Measurements from ENCODE around the gene PROK1. TPM values are rescaled to one million over a fixed set of nuclear protein-coding genes. Genes with fewer than 3 reads are reported as not detected.

PROK1 gene
- total and polyA plus RNA-seq, 5 experiments from 2014 or later: not detected

- POLR2A ChIA-PET: no interaction called here
- H3K4me3 Mint-ChIP-seq: no peak overlapping the region
- H3K36me3 Mint-ChIP-seq: no peaks in the 10 kb centered on the region
- ATAC-seq (no peak), DNase-seq (no peak)
- H3K9me3 Mint-ChIP-seq: no peaks in the 10 kb centered on the region
- peaks cover 2 to 41% (median 10%) of the 10 kb centered on the region in 5 donors for H3K27me3 Mint-ChIP-seq
- no peak overlapping the region for H3K27ac Mint-ChIP-seq
- peaks cover 0 to 4% (median 3%) of the 10 kb centered on the region in 4 donors for H3K4me1 Mint-ChIP-seq
Measured at GRCh38 chr1:110488161-110488560, 37.2 kb downstream of the PROK1 start.

- no peaks in the 10 kb centered on the region for H3K4me1 Mint-ChIP-seq
- peak overlapping the region in 1 of 10 donors; percentile 13 for H3K27ac Mint-ChIP-seq
- H3K4me3 Mint-ChIP-seq: no peak overlapping the region
- no peaks in the 10 kb centered on the region for H3K36me3 Mint-ChIP-seq
- no peak for ATAC-seq
- peaks cover 1 to 34% (median 10%) of the 10 kb centered on the region in 5 donors for H3K27me3 Mint-ChIP-seq
- DNase-seq: no peak
- no peaks in the 10 kb centered on the region for H3K9me3 Mint-ChIP-seq
- POLR2A ChIA-PET: no interaction called here
Measured at GRCh38 chr1:110488867-110489266, 37.9 kb downstream of the PROK1 start.

GRCh38 chr1:110489406-110489805, 38.5 kb downstream of the PROK1 start:
- no peak for ATAC-seq

GRCh38 chr1:110489973-110490542, 39.1 kb downstream of the PROK1 start:
- no peak overlapping the region for H3K27ac Mint-ChIP-seq
- H3K4me3 Mint-ChIP-seq: no peak overlapping the region
- POLR2A ChIA-PET: no interaction called here

More at GRCh38 chr1:110489406-110489805, 38.5 kb downstream of the PROK1 start:
- H3K27me3 Mint-ChIP-seq: peaks cover 0 to 30% (median 10%) of the 10 kb centered on the region in 5 donors
- no peak overlapping the region for H3K27ac Mint-ChIP-seq
- POLR2A ChIA-PET: no interaction called here
- H3K4me1 Mint-ChIP-seq: no peaks in the 10 kb centered on the region
- no peak for DNase-seq
- H3K9me3 Mint-ChIP-seq: no peaks in the 10 kb centered on the region
- no peaks in the 10 kb centered on the region for H3K36me3 Mint-ChIP-seq
- no peak overlapping the region for H3K4me3 Mint-ChIP-seq

GRCh38 chr1:110490791-110491451, 40.0 kb downstream of the PROK1 start:
- no peak for ATAC-seq
- Mint-ChIP-seq H3K4me3 (no peak overlapping the region), H3K27me3 (peaks cover 0 to 18% (median 3%) of the 10 kb centered on the region in 5 donors), H3K9me3 (no peaks in the 10 kb centered on the region), H3K36me3 (no peaks in the 10 kb centered on the region), H3K4me1 (no peaks in the 10 kb centered on the region), H3K27ac (peak overlapping the region in 1 of 10 donors; percentile 46)
- DNase-seq: no peak
- POLR2A ChIA-PET: interaction anchor here (0.5 kb wide), 1 partner anchor 485 kb away, joined by 3 read pairs; no protein-coding TSS in a partner anchor

More at GRCh38 chr1:110489973-110490542, 39.1 kb downstream of the PROK1 start:
- no peak for DNase-seq
- no peak for ATAC-seq
- Mint-ChIP-seq H3K36me3 (no peaks in the 10 kb centered on the region), H3K9me3 (no peaks in the 10 kb centered on the region), H3K27me3 (peaks cover 0 to 26% (median 6%) of the 10 kb centered on the region in 5 donors), H3K4me1 (no peaks in the 10 kb centered on the region)

GRCh38 chr1:110492573-110492972, 41.6 kb downstream of the PROK1 start:
- H3K9me3 Mint-ChIP-seq: no peaks in the 10 kb centered on the region
- peaks cover 0 to 5% (median 3%) of the 10 kb centered on the region in 5 donors for H3K27me3 Mint-ChIP-seq
- H3K4me3 Mint-ChIP-seq: no peak overlapping the region
- no peaks in the 10 kb centered on the region for H3K36me3 Mint-ChIP-seq
- no peak overlapping the region for H3K27ac Mint-ChIP-seq
- ATAC-seq: no peak
- no peaks in the 10 kb centered on the region for H3K4me1 Mint-ChIP-seq
- POLR2A ChIA-PET: no interaction called here
- no peak for DNase-seq

- H3K4me3 Mint-ChIP-seq: no peak overlapping the region
- H3K9me3 Mint-ChIP-seq: no peaks in the 10 kb centered on the region
- ATAC-seq (no peak), DNase-seq (no peak)
- no peaks in the 10 kb centered on the region for H3K36me3 Mint-ChIP-seq
- no peak overlapping the region for H3K27ac Mint-ChIP-seq
- no peaks in the 10 kb centered on the region for H3K4me1 Mint-ChIP-seq
- POLR2A ChIA-PET: interaction anchor here (0.5 kb wide), 1 partner anchor 83 kb away, joined by 4 read pairs; no protein-coding TSS in a partner anchor
- no peaks in the 10 kb centered on the region for H3K27me3 Mint-ChIP-seq
Measured at GRCh38 chr1:110493059-110493699, 42.2 kb downstream of the PROK1 start.

GRCh38 chr1:110494036-110494435, 43.1 kb downstream of the PROK1 start:
- DNase-seq: no peak
- no peak overlapping the region for H3K27ac Mint-ChIP-seq
- H3K9me3 Mint-ChIP-seq: no peaks in the 10 kb centered on the region
- H3K4me1 Mint-ChIP-seq: no peaks in the 10 kb centered on the region
- POLR2A ChIA-PET: no interaction called here
- H3K27me3 Mint-ChIP-seq: no peaks in the 10 kb centered on the region
- ATAC-seq: no peak
- H3K4me3 Mint-ChIP-seq: no peak overlapping the region
- no peaks in the 10 kb centered on the region for H3K36me3 Mint-ChIP-seq

GRCh38 chr1:110494522-110495406, 43.8 kb downstream of the PROK1 start:
- POLR2A ChIA-PET: no interaction called here
- no peak overlapping the region for H3K27ac Mint-ChIP-seq
- H3K4me1 Mint-ChIP-seq: no peaks in the 10 kb centered on the region
- no peaks in the 10 kb centered on the region for H3K9me3 Mint-ChIP-seq
- peaks cover 0 to 5% (median 0%) of the 10 kb centered on the region in 5 donors for H3K27me3 Mint-ChIP-seq
- ATAC-seq: no peak
- no peaks in the 10 kb centered on the region for H3K36me3 Mint-ChIP-seq
- no peak for DNase-seq
- no peak overlapping the region for H3K4me3 Mint-ChIP-seq

GRCh38 chr1:110495926-110496600, 45.1 kb downstream of the PROK1 start:
- POLR2A ChIA-PET: interaction anchor here (0.6 to 0.9 kb wide), 3 partner anchors 287 to 330 kb away, joined by 3 to 4 read pairs (median 3); no protein-coding TSS in a partner anchor
- Mint-ChIP-seq H3K36me3 (no peaks in the 10 kb centered on the region), H3K4me3 (no peak overlapping the region), H3K27ac (no peak overlapping the region), H3K9me3 (no peaks in the 10 kb centered on the region), H3K27me3 (peaks cover 0 to 5% (median 0%) of the 10 kb centered on the region in 5 donors), H3K4me1 (no peaks in the 10 kb centered on the region)
- peak; percentile 46 to 86 (median 72) for DNase-seq
- peak; percentile 82 for ATAC-seq

GRCh38 chr1:110498270-110498669, 47.3 kb downstream of the PROK1 start:
- peaks cover 0 to 8% (median 0%) of the 10 kb centered on the region in 4 donors for H3K4me1 Mint-ChIP-seq
- H3K9me3 Mint-ChIP-seq: no peaks in the 10 kb centered on the region
- H3K36me3 Mint-ChIP-seq: no peaks in the 10 kb centered on the region
- POLR2A ChIA-PET: no interaction called here
- H3K27me3 Mint-ChIP-seq: peaks cover 6 to 9% (median 7%) of the 10 kb centered on the region in 5 donors
- H3K27ac Mint-ChIP-seq: no peak overlapping the region
- no peak overlapping the region for H3K4me3 Mint-ChIP-seq
- ATAC-seq: no peak
- DNase-seq: no peak

GRCh38 chr1:110501488-110502132, 50.7 kb downstream of the PROK1 start:
- no peaks in the 10 kb centered on the region for H3K9me3 Mint-ChIP-seq
- no peak for ATAC-seq
- peaks cover 7 to 9% (median 8%) of the 10 kb centered on the region in 5 donors for H3K27me3 Mint-ChIP-seq
- H3K27ac Mint-ChIP-seq: no peak overlapping the region
- POLR2A ChIA-PET: no interaction called here
- DNase-seq: no peak
- no peaks in the 10 kb centered on the region for H3K36me3 Mint-ChIP-seq
- H3K4me1 Mint-ChIP-seq: peaks cover 0 to 8% (median 0%) of the 10 kb centered on the region in 4 donors
- H3K4me3 Mint-ChIP-seq: no peak overlapping the region

Data from naive thymus-derived CD8-positive, alpha-beta T cell (primary cell).